GM19455 (cell line): ENCODE measurements around the gene TAP2.
"Not testable (repeated sequence)": the region's sequence is repeated elsewhere in the genome, so short reads cannot be mapped to it uniquely, and the experiment has no call there.

Experiments
- ATAC-seq: cut with Tn5 transposase; IDR thresholded peaks from one replicate; pipeline ENCODE4 v1.9.1; 2021; ENCODE audit not compliant: unreplicated experiment

TAP2 gene

DNA sequence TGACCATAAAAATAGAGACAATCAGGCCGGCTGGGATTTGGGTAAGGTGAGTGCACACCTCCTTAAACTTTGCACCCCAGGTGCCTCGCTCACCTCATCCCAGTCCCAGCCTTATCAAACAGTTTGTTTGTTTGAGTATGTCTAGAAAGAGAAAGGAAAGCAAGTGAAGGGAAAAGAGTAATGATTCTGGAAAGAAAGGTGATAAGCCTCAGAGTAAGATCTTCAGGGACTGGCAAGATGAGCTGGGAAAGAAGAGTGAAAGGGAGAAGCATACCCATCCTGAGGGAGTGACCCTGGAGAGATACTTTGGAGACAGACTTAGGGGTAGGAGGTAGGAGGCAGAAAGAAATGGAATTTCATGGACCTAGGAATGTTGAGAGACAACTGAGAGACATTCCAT, 1.7 kb downstream of the TAP2 start:
- ATAC-seq = no peak

DNA sequence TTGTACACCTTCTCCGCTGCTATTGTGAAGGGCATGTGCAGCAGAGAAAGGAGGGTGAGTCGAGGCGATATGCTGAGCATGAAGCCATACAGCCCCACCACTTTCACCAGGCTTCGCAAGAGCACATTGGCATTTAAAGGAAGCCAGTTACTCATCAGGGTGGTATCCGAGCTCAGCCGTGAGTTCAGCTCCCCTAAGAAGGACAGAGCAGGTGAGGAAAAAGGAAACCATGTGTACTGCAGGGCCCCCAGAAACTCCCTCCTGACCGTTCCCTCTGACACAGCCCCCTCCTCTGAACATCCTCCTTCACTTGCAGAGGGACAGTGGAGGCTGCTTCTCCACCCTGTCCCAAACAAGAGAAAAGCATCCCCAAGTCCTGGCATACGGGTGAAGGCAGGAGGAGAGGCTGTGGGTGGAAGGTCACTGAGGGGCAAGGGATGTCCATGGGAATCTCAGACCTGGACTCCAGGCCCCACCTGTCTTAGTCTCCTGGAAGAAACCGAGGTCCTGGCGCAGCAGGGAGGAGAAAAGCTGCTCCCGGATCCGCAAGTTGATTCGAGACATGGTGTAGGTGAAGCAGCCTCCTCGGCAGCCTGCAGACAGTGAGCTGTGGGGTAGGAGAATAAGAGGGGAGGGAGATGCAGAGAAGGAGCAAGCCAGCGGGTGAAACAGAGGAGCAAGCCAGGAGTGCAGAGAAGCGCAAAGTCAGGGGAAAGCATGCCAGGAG, 3.2 kb downstream of the TAP2 start:
- no peak for ATAC-seq

DNA sequence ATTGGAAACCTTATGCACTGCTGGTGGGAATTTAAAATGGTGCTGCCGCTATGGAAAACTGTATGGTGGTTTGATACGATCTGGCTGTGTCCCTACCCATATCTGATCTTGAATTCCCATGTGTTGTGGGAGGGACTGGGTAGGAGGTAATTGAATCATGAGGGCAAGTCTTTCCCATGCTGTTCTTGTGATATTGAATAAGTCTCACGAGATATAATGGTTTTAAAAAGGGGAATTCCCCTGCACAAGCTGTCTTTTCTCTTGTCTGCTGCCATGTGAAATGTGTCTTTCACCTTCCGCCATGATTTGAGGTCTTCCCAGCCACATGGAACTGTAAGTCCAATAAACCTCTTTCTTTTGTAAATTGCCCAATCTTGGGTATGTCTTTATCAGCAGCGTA, 4.9 kb downstream of the TAP2 start:
- ATAC-seq = no peak

DNA sequence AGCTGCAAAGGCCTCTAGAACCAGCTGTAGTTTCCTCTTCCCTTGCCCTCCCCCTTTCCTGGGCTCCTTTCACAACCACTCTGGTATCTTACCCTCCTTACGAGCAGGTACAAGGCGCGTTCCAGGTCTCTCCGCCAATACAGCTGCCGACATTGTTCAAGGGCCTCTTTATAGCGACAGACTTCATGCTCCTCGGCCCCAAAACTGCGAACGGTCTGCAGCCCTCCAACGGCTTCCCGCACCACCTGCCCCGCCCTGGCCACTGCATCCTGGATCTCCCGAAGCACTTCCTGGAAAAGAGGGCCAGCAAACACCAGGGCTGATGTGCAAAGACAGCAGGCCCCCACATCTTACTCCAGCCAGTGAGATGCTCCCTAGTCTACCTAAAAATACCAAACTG, 6.0 kb downstream of the TAP2 start:
- ATAC-seq = no peak

DNA sequence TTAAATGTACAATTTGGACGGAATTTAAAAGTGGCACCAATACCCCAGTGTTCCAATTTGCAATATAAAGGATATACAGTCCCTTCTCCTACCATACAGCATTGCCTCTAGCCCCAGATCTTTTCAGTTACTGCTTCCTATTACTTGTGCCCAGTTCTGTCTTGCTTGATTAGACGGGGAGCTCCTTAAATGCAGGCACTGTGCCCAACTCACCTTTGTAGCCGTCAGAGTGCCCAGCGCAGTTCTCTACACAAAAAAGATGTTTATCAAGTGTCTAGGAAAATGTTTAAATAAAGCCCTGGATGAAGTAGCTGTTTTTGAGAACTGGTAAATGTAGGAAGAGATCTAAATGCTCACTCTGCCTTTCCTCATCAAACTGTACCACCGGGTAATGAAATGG, 7.6 kb downstream of the TAP2 start:
- ATAC-seq = no peak

DNA sequence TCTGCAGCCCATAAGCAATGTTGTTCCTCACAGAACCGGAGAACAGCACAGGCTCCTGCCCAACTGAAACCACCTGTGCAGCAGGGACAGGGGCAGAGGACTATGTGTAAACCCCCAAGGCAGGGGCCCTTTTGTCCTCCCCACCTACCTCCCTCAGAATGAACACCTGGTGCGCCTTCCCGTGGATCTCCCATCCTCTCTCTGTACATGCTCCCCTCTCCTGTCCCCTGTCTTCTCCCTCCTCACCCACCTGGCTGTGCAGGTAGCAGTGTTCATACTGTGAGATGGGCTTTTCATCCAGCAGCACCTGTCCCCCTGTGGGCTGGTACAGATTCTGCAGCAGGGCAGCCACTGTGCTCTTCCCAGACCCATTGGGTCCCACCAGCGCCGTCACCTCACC, 8.5 kb downstream of the TAP2 start:
- no peak for ATAC-seq

DNA sequence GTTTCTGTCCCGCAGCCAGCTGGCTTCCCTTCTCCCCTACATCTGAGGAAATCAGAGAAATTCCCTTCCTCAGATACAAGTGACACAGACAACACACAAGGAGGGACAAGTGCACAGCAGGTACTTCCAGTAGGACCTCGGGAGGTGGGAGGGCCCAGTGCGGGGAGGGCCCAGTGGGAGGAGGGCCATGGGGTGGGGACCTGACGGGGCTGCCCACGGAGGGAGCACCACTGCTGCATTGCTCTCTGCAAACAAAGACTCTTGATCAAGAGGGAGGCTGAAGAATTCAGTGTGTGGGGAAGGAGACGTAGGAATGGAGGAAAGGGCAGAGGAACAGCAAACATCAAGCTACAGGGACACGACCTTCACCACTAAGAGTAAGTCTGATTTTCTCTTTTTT, 9.0 kb downstream of the TAP2 start:
- ATAC-seq = no peak

DNA sequence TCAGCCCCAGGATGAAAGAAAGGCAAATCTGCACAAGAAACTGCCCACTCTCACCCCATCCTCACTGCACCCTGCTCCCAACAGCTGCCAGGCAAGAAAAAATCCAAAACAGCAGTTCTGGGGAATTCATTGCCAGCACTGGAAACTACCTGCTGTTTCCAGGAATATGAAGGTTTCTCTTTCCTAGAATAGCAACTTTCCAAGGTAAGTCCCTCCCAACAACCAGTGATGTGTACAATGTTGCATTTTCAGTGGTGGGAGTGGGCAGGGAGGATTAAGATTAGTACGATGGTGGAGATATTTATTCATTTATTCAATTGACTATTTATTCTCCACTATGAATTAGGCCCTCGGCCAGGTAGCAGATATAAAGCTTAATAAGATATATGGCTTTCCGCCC, 11.5 kb downstream of the TAP2 start:
- ATAC-seq = no peak

DNA sequence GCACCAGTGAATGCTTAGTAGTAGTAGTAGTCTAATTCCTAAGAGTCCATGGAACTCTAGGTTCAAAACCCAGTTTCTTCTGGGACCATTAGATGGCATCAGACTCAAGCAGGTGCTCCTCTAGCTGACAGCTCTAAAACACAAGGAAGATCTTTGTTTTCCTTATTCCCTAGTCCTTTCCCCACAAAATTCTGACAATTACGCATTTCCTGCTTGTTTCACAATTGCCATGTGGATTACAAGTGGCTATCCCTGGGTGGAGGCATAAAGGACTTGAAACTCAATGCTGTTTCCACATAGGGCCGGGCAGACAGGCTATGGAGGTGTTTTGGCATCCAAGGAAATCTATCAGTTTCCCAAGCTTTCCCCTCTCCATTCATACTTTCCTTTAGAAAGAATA, 12.6 kb downstream of the TAP2 start:
- no peak for ATAC-seq

DNA sequence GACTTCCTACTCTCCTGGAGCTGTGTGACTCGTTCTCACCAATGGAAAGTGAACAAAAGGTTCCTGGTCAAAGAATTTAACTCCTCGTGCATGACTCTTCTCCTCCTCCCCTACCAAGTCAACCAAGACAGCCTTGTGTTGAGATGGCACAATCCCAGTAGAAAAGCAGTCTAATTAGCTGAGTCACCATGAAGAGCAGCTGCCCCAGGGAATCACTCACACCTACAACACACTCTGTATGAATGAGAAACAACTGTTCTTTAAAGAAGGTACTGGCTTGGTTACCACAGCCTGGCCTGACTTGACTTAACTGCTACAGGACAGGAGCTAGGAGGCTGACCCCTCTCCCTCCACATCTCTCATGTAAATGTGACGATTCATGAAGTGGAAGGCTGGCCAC, 18.8 kb downstream of the TAP2 start:
- ATAC-seq = no peak

DNA sequence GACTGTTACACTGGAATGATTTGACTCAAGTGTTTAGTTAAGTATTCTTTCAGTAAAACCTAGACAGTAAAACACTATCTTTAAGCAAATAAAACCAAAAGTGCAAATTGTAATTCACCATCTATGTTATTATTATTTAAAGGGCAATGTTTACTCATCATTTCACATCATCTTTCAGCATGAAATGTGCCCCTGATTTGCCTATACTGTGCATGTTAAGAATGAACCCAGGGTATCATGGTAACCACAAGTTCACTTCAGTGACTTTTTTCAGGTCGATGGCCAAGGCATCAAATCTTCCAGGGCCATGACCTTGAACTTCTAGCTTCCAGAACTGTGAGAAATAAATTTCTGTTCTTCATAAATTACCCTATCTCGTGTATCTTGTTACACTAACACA, 19.7 kb downstream of the TAP2 start:
- ATAC-seq = no peak

DNA sequence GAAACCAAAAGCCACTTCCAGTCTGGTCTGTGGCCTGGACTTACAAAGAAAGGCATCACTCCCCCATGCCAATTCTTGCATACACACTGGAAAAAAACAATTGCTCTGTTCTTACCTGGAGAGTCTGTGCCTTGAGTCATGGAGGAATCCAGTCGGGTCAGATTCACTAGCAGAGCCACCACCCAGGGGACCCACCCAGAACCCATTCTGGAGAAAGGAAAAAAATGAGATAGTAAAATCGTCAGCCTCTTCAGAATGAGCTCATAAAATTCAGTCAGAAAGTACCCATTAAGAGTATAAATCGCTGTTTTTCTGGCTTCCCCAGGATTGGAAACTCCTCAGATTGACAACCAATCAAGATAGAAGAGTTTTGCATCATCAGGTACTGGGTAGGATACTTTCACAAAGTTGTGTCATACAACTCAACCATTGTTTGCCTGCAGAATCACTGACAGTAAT, 21.8 kb downstream of the TAP2 start, which contains the start of gene HLA-DOB:
TSS of gene HLA-DOB (minus strand) at position 257 of the 459 bp plus-strand sequence. CDS start at position 206, 51 bp downstream.
- ATAC-seq = no peak

DNA sequence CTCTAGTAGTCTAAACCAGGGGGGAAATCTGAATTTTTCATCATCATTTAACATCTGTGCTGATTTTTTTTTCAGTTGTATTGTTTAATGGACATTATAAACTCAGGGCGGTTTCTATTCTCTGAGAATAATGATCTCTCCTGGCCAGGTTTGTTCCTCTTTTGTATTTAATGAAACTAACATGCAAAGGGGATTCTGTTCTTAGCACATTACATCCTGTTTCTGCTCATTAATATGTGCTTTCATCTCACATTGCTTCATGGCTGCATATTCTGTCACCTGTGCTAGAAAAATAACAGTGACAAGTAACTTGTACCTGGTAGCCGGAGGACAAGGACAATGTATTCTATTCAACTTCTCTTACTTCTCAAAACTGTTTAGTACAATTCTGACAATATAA, 22.5 kb downstream of the TAP2 start:
- ATAC-seq = no peak

DNA sequence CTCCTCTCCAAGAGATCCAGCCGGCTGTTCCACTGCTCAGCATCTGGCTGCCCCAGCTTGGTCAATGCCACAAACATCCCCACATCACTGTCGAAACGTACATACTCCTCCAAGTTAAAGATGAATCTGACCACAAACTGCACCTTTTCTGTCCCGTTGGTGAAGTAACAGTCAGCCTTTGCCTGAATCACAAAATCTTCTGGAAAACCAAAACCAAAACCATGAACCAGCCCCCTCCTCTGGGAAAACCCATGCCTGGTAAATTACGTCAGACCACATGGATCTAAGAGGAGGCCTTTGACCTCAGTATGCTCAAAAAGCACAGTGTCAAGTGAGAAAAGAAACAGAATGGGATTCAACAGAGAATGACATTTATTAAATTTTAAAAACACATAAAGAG, 23.4 kb downstream of the TAP2 start:
- no peak for ATAC-seq

DNA sequence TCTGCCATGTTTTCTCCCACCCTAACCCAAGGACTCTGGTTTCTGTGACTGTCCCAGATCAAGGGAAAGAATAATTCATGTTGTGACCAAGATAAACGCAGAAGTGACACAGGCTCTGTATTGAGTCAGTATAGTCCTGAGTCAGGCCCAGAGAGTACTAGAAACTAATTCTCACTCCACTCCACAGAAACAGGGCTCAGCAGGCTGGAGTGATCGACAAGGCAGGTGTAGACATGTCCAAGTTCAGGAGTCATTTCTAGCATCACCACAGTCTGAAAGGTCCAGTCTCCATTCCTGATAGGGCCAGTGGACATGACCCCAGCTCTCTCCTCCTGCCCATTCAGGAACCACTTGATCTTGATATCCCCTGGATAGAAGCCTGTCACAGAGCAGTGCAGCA, 24.4 kb downstream of the TAP2 start:
- no peak for ATAC-seq

DNA sequence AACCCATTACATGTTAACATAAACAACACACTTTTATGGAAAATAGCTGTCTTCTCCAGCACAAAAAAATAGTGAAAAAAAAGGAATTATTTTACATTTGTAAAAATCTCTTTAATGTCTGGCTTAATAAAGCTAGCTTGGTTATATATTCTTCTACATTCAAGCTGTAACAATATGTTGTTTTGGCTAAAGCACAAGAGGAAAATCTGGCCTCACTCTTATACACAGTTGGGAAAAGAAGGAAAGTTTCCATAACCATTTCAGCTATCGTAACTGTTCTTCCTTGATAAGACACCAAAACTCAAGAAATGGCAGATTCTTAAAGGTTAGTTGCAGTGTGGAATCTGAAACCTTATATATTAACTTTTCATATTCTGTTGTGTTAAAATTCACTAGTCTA, 29.4 kb downstream of the TAP2 start:
- no peak for ATAC-seq

DNA sequence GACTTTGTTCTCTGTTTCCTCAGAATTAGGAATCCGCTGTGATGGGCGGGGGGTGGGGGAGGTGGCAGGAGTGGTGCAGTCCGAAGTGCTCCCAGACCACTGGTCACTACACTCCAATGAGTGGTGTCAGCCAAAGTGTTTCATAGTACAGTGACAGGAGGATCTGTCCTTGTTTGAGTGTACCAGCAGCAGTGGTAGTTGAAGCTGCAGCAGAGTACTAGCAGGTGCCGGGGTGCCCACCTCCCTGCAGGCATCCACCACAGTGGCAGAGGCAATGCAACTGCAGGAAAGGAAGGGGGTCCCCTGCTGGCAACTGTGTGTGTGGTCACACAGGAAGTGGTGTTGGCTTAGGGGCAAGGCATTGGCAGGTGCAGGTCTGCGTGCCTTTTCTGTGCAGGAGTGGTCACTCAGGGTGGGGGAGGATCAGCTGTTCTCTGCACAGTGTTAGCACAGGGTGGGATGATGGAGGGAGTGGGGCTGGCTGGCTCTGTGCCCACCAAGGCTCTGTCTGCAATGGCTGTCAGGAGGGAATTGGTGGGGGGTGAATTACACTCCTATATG, 31.4 kb downstream of the TAP2 start:
- no peak for ATAC-seq

DNA sequence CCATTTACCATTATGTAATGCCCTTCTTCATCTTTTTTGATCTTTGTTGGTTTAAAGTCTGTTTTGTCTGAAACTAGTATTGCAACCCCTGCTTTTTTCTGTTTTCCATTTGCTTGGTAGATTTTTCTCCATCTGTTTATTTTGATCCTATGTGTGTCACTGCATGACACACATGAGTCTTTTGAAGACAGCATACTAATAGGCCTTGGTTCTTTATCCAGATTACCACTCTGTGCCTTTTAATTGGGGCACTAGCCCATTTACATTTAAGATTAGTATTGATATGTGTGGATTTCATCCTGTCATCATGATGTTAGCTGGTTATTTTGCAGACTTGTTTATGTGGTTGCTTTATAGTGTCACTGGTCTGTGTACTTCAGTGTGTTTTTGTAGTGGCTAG, 33.1 kb downstream of the TAP2 start:
- not testable (repeated sequence) for ATAC-seq

DNA sequence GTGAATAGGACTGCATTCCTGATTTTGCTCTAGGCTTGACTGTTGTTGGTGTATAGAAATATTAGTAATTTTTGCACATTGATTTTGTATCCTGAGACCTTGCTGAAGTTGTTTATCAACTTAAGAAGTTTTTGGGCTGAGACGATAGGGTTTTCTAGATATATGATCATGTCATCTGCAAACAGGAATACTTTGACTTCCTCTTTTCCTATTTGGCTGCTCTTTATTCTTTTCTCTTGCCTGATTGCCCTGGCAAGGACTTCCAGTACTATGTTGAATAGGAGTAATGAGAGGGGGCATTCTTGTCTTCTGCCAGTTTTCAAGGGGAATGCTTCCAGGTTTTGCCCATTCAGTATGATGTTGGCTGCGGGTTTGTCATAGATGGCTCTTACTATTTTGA, 35.1 kb downstream of the TAP2 start:
- ATAC-seq = no peak

DNA sequence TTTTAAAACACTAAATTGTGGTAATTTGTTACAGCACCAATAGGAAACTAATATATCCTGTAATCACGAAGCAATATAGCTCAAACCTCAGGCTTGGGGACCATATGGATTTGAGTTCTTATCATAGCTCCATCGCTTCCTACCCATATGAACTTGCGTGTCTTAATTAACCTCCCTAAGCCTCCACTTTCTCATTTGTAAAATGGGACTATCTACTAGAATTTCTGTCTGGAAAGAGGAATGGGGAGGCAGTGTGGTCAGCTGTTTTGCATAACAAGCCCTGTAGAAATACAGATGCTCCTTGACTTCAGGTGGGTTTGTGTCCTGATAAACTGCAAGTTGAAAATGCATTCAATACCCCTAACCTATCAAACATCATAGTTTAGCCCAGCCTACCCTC, 38.8 kb downstream of the TAP2 start:
- ATAC-seq = no peak

DNA sequence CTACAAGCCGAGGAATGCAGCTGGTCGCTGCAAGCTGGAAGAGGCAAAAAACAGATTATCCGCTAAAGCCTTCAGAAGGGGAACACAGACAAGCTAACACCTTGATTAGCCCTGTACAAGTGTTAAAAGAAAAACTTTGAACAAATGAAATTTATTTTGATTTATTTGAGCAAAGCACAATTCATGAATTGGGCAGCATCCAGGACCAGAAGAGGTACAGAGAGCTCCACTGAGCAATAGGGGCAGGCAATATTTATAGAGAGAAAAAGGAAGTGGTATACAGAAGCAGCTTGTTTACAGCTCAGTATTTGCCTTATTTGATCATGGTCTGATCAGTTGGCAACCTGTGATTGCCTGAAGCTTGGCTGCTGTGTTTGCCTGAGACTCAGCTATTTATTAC, 39.4 kb downstream of the TAP2 start:
- ATAC-seq = no peak

DNA sequence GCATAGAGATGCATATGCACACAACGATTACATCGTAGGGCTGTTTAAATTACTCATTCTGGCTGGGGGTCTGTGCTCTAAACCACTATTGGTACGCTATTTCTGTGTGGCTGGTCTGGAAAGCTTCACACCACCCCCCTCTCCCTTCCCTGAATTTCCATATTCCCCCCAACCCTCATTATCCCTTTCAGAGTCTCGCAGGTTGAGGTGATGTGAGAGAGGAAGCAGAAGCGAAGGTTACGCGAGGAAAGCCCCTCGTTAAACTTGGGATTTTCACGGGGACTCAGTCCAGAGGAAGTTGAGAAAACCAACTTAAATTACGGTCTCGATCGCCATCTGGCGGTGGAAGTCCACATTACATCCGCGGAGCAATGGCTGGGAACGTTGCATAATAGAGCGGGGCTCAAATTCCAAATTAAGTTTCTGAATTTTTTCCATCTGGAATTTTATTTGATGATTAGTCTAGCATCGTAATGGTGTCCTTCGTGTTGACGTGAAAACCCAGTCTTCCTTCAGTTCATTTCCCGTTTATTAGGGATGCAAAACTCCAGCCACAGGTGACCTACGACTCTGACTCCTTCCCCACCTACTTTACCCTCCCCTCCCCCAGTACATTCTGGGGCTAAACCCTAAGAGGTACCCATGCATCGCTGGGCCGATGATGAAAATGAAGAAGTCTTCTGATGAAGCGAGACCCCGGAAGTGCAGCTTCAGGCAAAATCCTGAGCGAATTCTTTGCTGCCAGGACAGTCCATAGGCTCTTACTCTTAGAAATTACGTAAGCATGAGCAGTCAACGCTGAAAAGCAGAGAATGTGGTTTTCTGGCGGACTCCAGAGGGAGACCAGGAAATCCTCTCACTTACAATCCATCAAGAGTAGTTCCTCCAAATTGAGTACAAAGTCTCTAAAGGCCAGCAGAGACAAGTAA, 41.4 kb downstream of the TAP2 start:
- ATAC-seq = no peak
